Measurements from ENCODE around the gene SGPL1.
A peak's percentile ranks its signal among the peaks of the same experiment; 100 is the strongest.
"Not testable (repeated sequence)": the region's sequence is repeated elsewhere in the genome, so short reads cannot be mapped to it uniquely, and the experiment has no call there.

SGPL1 gene

DNA sequence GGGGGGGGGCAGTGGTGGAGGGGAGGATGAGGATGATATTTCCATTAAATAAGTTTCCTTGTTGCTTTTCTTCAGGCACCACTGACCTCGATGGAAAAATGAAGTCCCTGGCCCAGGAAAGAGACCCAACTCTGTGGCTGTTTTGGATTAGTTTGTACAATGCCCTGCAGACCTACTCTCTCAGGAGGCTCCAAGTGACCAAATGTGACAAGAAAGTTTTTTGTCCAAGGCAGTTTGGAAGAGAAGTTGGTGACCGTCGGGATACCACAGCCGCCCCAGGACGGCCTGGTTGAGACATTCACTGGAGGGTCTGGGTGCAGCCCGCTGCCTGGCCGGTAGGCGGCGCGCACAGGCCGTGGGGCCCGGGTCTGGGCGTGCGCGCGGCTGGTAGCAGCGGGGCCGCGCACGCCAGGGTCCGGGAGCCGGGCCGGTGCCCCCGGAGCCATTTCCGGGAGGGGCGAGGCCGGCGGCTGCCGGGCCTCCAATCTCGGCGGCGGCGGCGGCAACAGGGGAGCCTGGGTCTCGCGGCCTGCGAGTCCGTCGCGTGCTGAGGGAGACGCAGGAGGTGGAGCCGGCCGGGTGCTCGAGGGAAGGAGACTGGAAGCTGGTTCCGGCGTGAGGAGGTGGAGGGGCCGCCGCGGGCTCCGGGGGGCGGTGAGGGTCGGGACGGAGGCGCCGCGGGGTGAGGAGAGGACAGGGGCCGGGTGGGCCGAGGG is at the start of gene SGPL1:
Gene SGPL1, plus strand, starts transcription at position 445 of the 716 bp plus-strand sequence. CDS start 906 bp downstream, outside the sequence.
- peak in 49 of 51 donors; percentile 21 to 89 (median 68) for DNase-seq

DNA sequence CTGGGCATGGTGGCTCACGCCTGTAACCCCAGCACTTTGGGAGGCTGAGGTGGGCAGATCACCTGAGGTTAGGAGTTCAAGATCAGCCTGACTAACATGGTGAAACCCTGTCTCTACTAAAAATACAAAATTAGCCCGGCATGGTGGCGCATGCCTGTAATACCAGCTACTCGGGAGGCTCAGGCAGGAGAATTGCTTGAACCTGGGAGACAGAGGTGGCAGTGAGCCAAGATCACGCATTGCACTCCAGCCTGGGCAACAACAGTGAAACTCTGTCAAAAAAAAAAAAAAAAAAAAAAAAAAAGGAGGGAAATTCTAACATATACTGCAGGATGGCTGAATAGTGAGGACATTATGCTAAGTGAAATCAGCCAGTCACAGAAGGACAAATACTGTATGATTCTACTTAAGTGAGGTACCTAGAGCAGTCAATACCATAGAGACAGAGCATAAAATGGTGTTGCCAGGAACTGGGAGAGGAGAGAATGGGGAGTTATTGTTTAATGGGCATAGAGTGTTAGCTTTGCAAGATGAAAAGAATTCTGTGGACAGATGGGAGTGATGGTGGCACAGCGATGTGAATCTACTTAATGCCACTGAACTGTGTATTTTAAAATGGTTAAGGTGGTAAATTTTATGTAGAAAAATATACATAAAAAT is 47.6 kb upstream of the SGPL1 start:
- DNase-seq: not testable (repeated sequence)

- DNase-seq: no peak
Measured at GRCh38 chr10:70769121-70769520, 46.6 kb upstream of the SGPL1 start.

DNA sequence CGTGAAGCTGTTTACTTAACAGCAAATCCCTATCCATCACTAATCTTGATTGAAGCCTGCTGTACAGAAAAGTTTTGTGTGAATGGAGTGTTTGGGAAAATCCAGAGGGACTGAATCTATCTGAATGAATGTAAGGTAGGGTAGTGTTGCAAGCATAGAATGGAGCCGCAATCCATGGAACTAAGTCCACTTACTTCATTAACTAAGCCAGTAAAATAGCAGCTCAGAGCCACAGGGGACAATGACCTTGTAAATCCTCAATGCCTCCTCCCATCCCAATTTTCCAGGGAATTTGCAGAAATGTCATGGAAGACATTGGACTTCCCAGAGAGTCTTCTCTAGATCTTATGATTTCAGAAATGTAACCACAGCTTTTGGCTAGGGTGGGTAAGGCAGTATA is 45.7 kb upstream of the SGPL1 start:
- DNase-seq: no peak

GRCh38 chr10:70770516-70770915 is 45.2 kb upstream of the SGPL1 start:
- not testable (repeated sequence) for DNase-seq

GRCh38 chr10:70771311-70772194 is 44.2 kb upstream of the SGPL1 start:
- DNase-seq: no peak

DNA sequence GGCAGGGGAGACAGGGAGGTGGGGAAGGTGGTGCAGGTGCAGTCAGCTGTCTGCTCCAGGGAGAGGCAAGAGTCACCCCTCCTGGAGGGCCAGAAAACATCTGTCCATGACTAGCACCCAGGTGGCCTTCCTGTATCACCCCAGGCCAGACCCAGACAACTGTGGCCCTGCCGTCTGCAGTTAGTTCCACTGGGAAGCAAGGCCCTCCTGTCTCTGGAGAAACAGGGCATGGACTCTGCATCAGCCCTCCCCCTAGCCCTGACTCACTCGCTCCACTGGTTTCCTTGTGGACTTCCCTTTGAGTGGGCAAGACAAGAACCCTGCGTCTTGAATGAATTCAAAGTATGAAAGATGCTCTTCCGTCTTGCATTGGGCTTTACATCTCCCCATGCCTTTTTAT is 43.1 kb upstream of the SGPL1 start:
- DNase-seq: no peak

GRCh38 chr10:70773461-70773860 is 42.3 kb upstream of the SGPL1 start:
- DNase-seq: no peak

DNA sequence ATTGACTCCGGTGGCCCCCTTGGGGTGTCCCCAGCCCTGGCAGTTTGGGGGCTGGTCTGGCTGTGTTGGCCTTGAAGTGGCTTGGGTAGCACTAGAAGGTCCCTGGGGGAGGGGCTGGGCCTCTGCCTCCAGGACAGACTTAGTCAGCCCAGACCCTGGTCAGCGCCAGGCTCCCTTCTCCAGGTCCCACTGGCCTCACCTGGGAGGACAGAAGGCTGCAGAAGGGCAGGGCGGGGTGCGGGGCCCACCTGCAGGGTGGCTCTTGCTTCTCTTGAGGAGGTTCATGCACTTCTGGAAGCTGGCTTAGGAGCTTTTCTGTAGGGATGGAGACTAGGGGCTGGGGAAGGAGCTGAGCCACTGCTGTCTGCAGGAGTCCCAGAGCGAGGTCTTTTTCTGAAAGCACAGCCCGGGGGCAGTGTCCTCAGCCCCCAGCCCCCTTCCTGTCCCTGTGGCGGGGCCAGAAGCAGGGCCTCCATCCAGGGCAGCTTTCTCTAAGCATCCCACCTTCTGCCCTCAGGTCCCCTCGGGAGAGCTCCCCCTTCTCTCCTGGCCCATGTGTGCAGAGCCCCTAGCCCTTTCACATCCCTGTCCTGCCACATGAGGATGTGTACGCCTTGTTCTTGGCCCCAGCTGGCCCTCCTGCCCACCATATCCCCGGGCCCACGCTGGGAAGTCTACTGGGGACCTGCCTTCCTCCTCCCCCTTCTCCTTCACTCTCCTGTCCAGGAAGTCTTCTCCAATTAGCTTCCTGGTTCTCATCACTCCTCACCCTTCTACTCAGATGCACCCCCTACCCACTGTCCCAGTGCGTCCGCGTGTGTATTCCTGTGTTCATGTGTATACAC is 41.6 kb upstream of the SGPL1 start:
- no peak for DNase-seq

GRCh38 chr10:70774810-70775678 is 40.7 kb upstream of the SGPL1 start:
- no peak for DNase-seq

DNA sequence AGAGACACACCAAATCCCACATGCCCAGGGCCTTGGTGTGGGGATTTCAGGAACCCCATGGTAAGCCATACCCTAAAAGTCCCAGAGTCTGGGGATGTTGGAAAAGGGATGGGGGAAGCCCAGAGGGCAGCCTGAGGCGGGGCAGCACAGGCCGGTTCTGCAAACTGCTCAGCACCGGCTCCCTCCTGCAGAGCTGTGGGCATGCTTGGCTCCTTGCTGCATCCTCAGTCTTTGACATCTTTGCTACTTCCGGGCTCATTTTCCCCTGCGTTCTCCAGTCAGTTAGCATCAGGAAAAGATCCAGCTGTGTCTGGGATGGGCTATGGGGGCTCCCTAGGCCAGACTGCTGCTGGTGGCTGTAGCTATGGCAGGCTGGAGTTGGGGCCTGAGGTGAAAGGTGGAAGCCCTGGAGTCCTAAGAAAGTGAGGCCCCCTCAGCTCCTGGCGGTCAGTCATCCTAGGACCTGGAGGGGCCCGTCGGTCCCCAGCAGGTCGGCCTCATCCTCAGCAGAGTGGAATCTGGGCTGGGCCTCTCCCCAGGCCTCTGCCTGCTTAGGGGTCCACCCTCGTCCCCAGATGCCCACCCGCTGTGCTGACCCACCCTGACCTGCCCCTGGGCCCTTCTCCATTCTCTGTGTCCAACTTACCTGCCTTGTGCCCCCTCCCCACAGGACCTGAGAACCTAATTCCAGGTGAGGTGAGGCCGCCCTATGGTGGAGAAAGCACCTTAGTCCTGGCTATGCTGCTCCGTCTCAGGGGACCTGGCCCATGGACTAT is 39.9 kb upstream of the SGPL1 start:
- no peak for DNase-seq

- DNase-seq: no peak
Measured at GRCh38 chr10:70776455-70777005, 39.2 kb upstream of the SGPL1 start.

DNA sequence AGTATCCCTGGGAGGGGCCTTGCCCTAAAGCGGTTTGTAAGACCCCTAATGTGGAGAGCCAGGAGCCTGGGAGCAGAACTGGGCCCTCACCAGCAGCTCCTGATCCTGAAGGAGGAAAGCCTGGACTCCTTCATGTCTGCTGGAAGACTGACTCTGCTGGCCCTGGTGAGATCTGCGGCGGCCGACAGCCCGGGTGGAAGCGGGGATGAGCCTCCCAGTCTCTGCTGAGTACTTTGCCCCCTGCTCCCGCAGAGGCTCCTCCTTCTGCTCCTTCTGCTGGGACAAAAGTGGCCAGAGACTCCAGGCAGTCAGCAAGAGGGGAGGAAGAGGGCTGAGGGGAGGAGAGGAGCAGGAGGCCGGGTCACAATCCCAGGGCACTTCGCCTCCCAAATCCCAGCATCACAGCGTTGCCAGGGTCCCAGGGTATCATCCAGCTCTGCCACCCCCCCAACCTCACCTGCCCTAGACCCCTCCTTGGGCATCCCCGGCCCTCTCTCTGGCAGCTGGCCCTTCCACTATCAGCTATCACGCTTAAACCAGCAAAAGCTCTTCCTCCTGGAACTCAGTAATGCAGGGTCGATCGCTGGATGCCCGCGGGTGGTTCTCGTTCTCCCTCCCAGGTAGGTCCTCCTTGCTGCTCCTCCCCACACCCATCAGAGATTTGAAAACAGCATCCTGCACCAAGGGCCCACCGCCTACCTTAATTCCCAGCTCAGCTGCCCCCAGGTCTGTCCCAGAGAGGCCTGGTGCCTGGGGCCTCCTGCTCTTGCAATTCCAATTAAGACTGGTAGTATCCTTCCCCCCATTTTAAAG is 38.5 kb upstream of the SGPL1 start:
- DNase-seq: no peak

- DNase-seq: no peak
Measured at GRCh38 chr10:70778267-70778924, 37.4 kb upstream of the SGPL1 start.

DNA sequence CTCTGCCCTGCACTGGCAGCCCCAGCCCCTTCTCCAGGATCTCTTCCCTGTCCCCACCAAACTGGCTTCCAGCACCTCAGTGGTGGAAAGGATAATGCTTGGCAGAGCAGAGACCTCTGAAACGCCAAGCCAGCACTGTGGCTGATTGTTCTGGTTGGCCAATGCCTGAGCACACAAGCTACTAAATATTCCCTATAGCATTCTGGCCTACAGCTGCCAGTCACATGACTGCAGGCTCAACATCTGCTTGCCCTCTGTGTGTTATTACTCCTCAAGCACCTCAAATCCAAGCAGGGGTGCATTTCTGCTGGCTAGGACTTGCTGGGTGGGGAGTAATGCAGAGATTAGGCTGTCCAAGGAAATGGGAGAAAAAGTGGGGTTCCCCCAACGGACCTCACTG is 36.7 kb upstream of the SGPL1 start:
- DNase-seq: peak in 17 of 51 donors; percentile 6 to 58 (median 21)

DNA sequence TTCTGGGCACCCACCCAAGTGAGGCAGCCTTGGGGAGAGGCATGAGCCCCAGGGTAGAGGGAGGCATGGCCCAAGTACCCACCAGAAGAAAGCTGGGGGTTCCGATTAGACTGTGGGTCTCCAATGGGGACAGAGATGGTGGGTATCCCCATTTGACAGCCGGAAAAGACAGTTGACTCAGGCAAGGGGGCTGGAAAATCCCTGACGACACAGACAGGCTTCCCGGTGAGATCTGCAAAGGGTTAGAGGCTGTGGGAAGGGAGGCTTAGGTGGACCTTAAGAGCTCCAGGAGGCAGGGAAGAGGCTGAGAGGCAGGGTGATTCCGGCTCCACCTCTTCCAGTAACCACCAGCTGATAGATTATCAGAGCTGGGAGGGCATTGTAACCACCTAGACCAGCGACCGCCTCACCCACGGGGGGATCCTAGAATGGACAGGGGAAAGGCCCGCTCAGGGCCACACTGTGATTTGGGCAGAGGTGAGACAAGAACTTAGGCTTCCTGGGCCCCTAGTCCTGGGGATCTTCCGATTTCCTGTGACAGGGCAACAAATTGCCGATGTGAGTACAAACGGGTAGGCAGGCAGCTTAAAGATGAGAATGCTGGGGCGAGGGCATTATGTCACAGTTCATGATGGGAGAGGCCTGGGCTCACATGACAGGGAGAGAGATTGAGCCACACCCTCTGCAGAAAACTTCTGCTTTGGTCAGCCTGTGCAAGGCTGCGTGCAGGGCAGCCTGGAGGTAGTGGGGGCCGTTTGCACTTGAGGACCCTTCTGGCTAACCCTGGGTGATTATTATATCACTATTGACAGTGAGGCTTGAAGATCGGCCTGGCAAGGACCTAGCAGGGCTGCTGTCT is 36.0 kb upstream of the SGPL1 start:
- no peak for DNase-seq

GRCh38 chr10:70780370-70780760 is 35.4 kb upstream of the SGPL1 start:
- DNase-seq: no peak

All from hypothalamus (tissue), 51 donors.